RPMI8226 (cell line): ENCODE results near the gene XPC.

Experiments used
- DNase-seq: peaks from one replicate; pipeline ENCODE4 v3.0.0-alpha.2; 2015

XPC gene

GRCh38 chr3:14206548-14207177 is 28.3 kb upstream of the XPC start:
- DNase-seq, result no peak

- DNase-seq, result no peak
These were observed 26.3 kb upstream of the XPC start for GRCh38 chr3:14204515-14205284.

DNA sequence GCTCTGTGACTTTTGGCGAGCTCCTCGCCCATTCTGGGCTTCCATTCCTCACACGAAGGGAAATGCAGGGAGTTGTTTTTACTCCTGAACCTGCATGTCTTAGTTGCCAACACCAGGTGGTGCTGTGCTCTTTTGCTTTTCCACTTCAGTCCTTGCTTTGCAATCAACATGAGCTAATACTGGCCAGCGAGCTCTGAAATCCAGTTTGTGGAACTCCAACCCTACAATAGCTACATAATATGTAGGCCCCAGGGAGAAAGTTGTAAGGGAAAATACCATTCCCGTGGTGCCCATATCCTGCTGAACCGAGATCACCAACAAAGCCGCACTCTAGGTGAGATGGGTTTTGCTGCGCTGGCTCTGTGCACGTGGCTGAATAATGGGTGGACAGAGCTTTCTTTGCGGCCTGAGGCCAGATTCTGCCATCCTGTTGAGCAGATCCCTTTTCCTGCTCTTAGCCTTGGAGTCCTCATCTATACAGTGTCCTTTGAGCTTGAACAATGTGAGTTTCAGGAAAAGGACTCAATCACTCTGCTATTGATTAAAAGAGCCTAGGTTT is 25.2 kb upstream of the XPC start:
- peak; percentile 72 for DNase-seq

DNA sequence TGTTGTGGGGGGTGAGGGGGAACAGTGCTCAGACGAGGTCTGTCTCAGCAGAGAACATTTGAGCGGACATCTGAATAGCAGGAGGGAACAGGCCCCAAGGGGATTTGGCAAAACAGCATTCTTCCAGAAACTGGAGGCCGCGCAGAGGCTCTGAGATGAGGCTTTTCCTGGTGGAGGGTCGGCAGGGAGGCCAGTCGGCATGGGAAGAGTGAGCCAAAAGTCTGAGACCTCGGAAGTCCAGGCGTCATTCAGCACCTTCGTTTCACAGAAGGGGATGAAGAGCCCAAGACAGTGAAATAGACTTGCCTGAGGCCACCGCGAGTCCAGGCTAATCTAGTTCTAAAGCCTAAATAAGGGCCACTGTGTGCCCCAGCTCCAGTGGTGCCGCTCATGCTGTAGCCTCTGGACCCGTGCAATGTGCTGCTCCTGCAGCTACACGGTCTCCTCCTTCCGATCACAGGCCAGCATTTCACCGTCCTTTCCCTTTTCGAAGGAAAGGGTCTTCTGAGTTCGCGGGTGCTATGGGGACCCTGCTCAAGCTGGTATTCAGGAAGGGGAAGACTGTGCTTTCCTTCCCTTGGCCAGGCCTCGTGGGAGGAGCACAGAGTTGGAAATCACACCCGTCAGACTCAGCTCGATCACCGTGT is 24.6 kb upstream of the XPC start:
- no peak for DNase-seq

DNA sequence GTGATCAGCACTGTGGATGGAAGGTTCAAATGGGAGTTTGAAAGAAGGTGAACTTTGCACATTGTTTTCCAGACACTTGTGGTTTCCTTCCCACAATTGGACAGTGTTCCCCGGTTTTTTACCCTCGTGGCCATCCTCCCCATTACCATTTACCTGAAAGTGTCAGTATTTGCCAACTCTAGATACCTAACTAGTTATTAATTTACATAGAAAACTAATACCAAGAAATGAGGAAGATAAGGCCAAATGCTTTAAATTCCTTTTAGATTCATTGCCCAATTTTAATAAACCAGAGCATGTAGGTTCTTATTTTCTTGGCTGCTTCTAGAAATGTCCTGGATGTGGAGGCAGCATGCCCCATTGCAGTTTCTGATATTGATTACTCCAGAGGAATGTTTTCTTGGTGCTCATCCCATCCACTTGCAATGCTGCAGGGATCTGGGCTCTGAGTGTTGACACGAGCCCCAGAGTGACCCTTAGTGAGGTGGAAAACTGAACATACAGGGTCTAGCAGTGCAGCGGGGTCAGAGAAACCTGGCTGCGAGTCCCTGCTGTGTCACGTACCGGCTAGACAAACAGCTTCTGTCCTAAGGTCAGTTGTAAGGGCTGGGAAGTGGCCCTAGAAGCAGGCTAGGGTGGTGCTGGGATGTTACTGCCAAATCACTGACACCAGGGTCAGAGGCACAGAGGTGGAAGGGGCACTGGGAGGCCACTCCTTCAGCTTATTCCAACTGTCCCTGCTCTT is 23.7 kb upstream of the XPC start:
- DNase-seq, result no peak

- DNase-seq, result no peak
These were observed 22.4 kb upstream of the XPC start for GRCh38 chr3:14200841-14201240.

- DNase-seq, result no peak
These were observed 21.9 kb upstream of the XPC start for GRCh38 chr3:14200276-14200675.

- DNase-seq, result no peak
These were observed 21.2 kb upstream of the XPC start for GRCh38 chr3:14199641-14200040.

DNA sequence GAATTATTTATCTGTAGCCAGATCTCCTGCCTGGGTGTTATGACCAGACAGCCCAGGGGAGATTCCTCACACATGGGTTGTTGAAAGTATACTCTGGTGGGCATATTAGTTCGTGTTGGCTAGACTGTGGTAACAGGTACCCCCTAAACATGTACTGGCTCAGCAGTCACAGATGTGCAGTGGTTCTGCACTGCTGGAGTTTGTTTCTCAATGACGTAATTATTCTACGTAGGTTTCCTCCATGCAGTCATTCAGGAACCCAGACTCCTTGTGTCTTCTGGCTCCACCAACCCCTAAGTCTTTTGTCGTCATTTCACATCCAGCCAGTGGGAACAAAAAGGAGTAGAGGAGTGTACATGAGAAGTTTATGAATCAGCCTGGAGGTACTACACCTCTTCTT is 16.5 kb upstream of the XPC start:
- DNase-seq, result no peak

GRCh38 chr3:14188041-14188754 is 9.8 kb upstream of the XPC start:
- no peak for DNase-seq

DNA sequence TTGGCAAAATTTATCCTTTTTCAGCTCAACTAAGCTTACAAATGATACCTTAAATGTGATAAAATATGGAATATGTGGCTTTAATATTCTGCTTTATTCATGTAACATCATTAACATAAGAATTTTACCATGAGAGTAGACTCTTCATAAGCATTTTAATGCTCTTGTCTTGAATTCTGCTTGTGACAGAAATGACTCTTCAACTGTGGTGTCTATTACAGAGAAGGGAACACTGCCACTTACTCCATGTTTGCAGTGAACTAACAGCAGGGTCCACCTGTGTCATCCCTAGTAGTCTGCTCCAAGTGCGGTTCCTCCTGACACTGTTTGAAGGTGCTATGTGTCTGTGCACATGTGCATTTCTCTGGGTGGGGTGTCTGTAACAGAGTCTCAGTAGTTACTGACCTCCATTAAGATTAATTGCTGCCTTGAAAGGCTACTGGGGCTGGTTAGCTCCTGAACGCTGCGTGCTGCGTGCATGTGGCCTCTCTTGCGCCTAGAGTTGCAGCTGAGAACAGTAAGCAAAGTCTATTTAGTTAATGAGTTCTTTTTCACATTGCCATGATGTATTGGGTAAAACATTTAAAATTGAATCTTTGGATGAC is 8.6 kb upstream of the XPC start:
- no peak for DNase-seq

DNA sequence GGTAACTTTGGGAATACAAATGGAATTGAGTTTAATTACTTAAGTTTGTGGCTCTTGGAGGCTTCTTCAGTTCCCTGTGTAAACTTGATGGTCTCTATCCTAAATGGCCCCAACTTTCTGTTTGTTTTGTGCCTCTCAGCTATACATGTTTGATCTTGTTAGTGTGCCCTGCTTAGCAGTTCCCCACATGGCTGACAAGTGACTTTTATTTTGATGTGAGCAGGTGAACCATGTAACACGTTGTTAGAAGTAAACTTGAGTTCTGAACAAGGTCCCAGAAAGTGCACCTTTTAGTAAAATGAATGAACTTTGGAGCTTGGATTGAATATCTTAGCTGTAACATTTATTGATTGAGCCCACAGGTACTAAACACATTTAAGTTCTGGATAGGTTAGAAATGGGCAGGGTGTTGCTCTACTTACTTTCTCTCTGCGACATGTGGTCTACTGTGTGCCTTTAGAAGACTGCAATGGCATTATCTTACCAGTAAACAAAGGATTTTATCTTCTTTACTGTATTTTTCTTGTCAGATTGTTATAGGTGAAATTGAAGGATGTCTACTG is 4.7 kb upstream of the XPC start:
- DNase-seq, result no peak

DNA sequence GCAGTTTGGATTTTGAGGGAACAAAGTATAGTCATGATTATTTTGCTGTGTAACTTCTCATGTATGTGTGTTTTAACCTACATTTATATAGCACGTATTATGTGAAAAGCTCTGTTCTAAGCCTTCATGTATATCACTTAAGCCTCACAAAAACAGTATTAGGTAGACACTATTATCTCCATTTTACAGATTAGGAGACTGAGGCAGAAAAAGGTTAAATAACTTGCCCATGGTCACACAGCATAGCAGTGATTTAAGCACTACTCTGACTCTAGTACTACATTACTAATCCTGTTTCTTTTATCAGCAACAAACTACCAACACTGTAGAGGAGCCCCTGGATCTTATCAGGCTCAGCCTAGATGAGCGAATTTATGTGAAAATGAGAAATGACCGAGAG is 2.9 kb upstream of the XPC start:
- DNase-seq, result no peak

DNA sequence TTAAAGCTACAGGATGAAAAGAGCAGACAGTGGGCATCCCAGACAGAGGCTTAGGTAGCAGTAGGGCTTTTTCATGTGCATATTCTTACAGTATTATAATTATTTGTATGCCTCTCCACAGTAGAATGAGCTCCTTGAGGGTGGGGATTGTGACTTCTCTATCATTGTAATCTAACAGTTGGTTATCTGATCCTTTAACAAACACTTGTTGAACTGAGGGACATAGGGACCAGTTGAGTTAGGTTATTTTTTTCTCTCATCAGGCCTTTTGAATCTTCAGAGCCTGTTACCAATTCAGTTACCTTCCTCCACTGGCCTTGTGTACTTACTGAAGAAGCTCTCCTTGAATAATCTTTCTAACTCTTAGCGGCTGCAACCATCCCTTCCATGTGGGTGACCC is 1.4 kb upstream of the XPC start:
- no peak for DNase-seq

GRCh38 chr3:14179114-14179465 is 689 bp upstream of the XPC start:
- no peak for DNase-seq

GRCh38 chr3:14177580-14178246 is 688 bp downstream of the XPC start:
- DNase-seq, result peak; percentile 14

GRCh38 chr3:14175383-14176037 is 2.9 kb downstream of the XPC start:
- DNase-seq, result peak; percentile 15

DNA sequence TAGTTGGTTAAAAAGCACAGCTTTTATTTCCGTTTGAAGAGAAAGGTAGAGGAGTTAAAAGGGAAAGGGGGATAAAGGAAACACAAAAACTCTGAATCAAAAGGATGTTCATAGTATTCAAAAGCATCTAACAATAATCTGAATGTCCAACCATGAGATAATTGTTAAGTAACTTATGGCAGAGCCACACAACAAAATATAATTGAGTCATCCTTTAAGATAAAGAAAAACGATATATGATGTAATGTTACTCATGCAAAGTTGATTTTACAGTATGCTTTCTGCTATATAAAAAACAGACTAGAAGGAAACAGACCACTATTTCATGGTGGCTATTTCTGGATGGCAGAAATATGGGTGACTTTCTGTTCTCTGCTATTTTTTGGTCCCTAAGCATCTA is 3.9 kb downstream of the XPC start:
- no peak for DNase-seq

DNA sequence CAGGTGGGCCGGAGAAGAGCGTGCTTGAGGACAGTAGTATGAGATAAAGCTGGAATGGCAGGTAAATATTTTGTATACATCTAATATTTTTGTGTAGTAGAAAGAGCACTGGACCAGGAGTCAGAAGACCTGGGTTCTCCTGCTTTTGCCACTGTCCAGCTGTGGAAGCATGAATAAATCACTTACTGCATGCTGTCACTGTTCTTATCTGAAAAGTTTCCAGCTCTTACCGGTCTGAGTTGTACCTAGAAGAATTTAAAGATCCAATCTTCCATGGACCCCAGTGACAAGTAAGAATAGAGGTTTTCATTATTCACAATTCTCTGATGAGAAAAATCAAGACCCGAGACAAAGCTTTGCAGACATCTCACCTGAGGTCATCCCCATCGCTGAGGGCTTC is 5.9 kb downstream of the XPC start:
- no peak for DNase-seq

DNA sequence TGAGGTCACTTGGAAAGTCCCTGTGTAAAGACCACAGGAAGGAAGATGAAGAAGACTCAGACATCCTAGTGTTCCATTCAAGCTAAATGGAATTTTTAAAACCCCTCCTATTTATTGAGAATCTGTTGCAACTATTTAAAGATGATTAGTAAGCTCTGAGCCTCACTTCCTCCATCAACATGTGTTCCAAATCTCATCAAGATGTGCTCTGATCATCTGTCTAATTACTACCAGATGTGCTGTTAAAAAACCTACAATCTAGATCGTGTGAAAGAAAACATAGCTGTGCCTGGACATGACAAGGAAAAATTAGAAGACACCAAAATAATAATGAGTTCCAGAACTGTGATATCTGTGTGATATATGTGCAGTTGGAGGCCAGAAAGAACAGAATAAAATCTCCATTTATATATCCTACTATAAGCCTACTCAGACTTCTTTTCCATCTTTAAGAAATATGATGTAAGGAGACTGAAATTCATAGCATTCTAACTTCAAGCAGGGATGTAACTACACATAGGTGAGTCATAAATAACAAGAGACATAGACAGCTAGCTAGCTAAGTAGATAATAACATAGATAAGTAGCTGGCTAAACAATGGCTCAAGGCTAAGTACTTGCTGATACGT is 7.8 kb downstream of the XPC start:
- no peak for DNase-seq
